K562 (cell line): ENCODE data around the gene NT5C1A. TPM values are rescaled to one million over a fixed set of nuclear protein-coding genes. Genes with fewer than 3 reads are reported as not detected.

Experiments
- BCL6 ChIP-seq: fragments of 250-450 bp; sonication (Bioruptor Pico); IDR thresholded peaks from 2 replicates; pipeline ENCODE4 v1.4.0; 2020
- BCOR ChIP-seq: fragments of 450-650 bp; IDR thresholded peaks from 2 replicates; pipeline ENCODE4 v1.6.1; 2016
- E2F6 ChIP-seq, 2 experiments: IDR thresholded peaks; 2 replicates each; pipeline ENCODE4 v1.6.1; 2011; ENCODE audit warnings: borderline replicate concordance in 1 of 2, control low read depth in 1 of 2, low read depth in 1 of 2, low read length in 1 of 2, mild to moderate bottlenecking in 1 of 2, mixed read lengths in 1 of 2, moderate library complexity in 1 of 2; ENCODE audit not compliant: insufficient read depth in 1 of 2, insufficient read length in 1 of 2, poor library complexity in 1 of 2, severe bottlenecking in 1 of 2; ENCODE audit errors: extremely low read depth in 1 of 2
- EGR1 ChIP-seq: fragments of 450-650 bp; conservative IDR thresholded peaks from 2 replicates; pipeline ENCODE4 v1.6.1; 2017; ENCODE audit warnings: mild to moderate bottlenecking
- EWSR1 ChIP-seq: fragments of 450-650 bp; IDR thresholded peaks from 2 replicates; pipeline ENCODE4 v1.6.1; 2018; ENCODE audit warnings: borderline replicate concordance, mild to moderate bottlenecking, low read depth, moderate library complexity; ENCODE audit not compliant: partially characterized antibody
- GABPB2 ChIP-seq: fragments of 250-450 bp; sonication (Bioruptor Pico); conservative IDR thresholded peaks from 2 replicates; pipeline ENCODE4 v1.5.1; 2021; ENCODE audit warnings: mild to moderate bottlenecking
- KAT7 ChIP-seq: sonication (generic); formaldehyde crosslinking; IDR thresholded peaks from 2 replicates; pipeline ENCODE4 v1.8.0; 2022; ENCODE audit warnings: missing genetic modification reagents, mild to moderate bottlenecking, borderline replicate concordance
- MAX ChIP-seq: sonication (generic); formaldehyde crosslinking; IDR thresholded peaks from 2 replicates; pipeline ENCODE4 v1.9.0; 2022; ENCODE audit warnings: mild to moderate bottlenecking, missing genetic modification reagents
- NCOA1 ChIP-seq: fragments of 450-650 bp; IDR thresholded peaks from 2 replicates; pipeline ENCODE4 v1.6.1; 2016; ENCODE audit warnings: low read depth
- PHF8 ChIP-seq: fragments of 200-600 bp; sonication (generic); IDR thresholded peaks from 2 replicates; pipeline ENCODE4 v1.6.1; 2012; ENCODE audit warnings: mixed run types, mild to moderate bottlenecking, inconsistent platforms, low read length, moderate library complexity, borderline replicate concordance
- RBM25 ChIP-seq: fragments of 200-400 bp; formaldehyde crosslinking; IDR thresholded peaks from 2 replicates; pipeline ENCODE4 v1.6.1; 2018; ENCODE audit warnings: low read length, low read depth, moderate library complexity; ENCODE audit not compliant: severe bottlenecking
- SAFB2 ChIP-seq: fragments of 200-400 bp; formaldehyde crosslinking; IDR thresholded peaks from 2 replicates; pipeline ENCODE4 v1.6.1; 2018; ENCODE audit warnings: borderline replicate concordance, low read length, low read depth, moderate library complexity; ENCODE audit not compliant: severe bottlenecking
- SIN3B ChIP-seq: fragments of 450-650 bp; IDR thresholded peaks from 2 replicates; pipeline ENCODE4 v1.6.1; 2017; ENCODE audit warnings: low read depth, mild to moderate bottlenecking, moderate library complexity
- TBP ChIP-seq: optimal IDR thresholded peaks from 2 replicates; pipeline ENCODE3; 2011; ENCODE audit warnings: low read depth, low read length, improper control_type of control experiment
- ZFP36 ChIP-seq: fragments of 150-350 bp; IDR thresholded peaks from 2 replicates; pipeline ENCODE4 v1.6.1; 2018; ENCODE audit warnings: low read length, low read depth; ENCODE audit not compliant: partially characterized antibody
- ZNF224 ChIP-seq: sonication (generic); formaldehyde crosslinking; IDR thresholded peaks from 2 replicates; pipeline ENCODE4 v1.8.0; 2022; ENCODE audit warnings: mild to moderate bottlenecking, missing genetic modification reagents
- polyA plus RNA-seq, 8 experiments: library from polyadenylated mRNA; depleted of rRNA in 4 of 8; stranded (reverse) in 5 of 8; unstranded in 3 of 8; fragments of >200 nt; fragmentation: Nextera tagmentation in 2 of 8; fragmentation: Illumina TruSeq in 1 of 8; extraction: Ambion mirVana in 2 of 8; extraction: Trizol in 1 of 8; gene quantifications; 2 replicates each; pipeline versions ENCODE4 v1.2.1 to v1.2.3, GENCODE V29; 2011 to 2014; ENCODE audit warnings: inconsistent platforms in 1 of 8, missing spikeins in 1 of 8
- total RNA-seq, 7 experiments: library from RNA; depleted of rRNA in 6 of 7; stranded (reverse); fragments of >200 nt in 6 of 7; fragmentation: Illumina TruSeq in 2 of 7; extraction: Trizol in 2 of 7; gene quantifications; 2 replicates each; pipeline versions ENCODE4 v1.2.1 to v1.2.3, GENCODE V29; 2011 to 2021; ENCODE audit warnings: low replicate concordance in 1 of 7
- TF ChIP-seq, protein P1 (sequence below), 2 experiments: IDR thresholded peaks in 1 of 2; conservative IDR thresholded peaks in 1 of 2; 2 replicates each; pipeline ENCODE4 v1.6.1; 2016; ENCODE audit warnings: low read depth in 2 of 2, mild to moderate bottlenecking in 1 of 2, missing compliant biosample characterization in 1 of 2, missing genetic modification characterization in 1 of 2, moderate library complexity in 1 of 2
- TF ChIP-seq, protein P2 (sequence below): fragments of 450-650 bp; formaldehyde crosslinking; IDR thresholded peaks from 2 replicates; pipeline ENCODE4 v1.4.0; 2020; ENCODE audit warnings: mild to moderate bottlenecking, mixed read lengths

The NT5C1A gene
- total and polyA plus RNA-seq, 9 of the 15 experiments (the other 6 are each of a cell fraction or from before 2014, with no cell fraction given), result not detected

- peak; percentile 58 for TF ChIP-seq EGR1
- TF ChIP-seq BCOR, result peak; percentile 72
- no peak for TF ChIP-seq BCL6 (CRISPR knock-in tag)
- no peak for TF ChIP-seq TBP
- TF ChIP-seq SIN3B, result no peak
- peak in 1 of 2 experiments; percentile 28 for TF ChIP-seq E2F6 (IDR thresholded peaks at IDR 0.05; ENCODE audit: borderline replicate concordance in 1 of 2, extremely low read depth in 1 of 2, insufficient read depth in 1 of 2, insufficient read length in 1 of 2, low read depth in 1 of 2, low read length in 1 of 2, poor library complexity in 1 of 2, severe bottlenecking in 1 of 2)
- TF ChIP-seq RBM25, result peak; percentile 91
- no peak for TF ChIP-seq NCOA1
- TF ChIP-seq PHF8, result no peak
- no peak for TF ChIP-seq KAT7 (CRISPR knock-in tag)
- no peak for TF ChIP-seq SAFB2
- TF ChIP-seq, protein P1, sequence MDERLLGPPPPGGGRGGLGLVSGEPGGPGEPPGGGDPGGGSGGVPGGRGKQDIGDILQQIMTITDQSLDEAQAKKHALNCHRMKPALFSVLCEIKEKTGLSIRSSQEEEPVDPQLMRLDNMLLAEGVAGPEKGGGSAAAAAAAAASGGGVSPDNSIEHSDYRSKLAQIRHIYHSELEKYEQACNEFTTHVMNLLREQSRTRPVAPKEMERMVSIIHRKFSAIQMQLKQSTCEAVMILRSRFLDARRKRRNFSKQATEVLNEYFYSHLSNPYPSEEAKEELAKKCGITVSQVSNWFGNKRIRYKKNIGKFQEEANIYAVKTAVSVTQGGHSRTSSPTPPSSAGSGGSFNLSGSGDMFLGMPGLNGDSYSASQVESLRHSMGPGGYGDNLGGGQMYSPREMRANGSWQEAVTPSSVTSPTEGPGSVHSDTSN (CRISPR knock-in tag; IDR thresholded peaks at IDR 0.05; ENCODE audit: low read depth), result no peak
- TF ChIP-seq, protein P1 (tag; conservative IDR thresholded peaks at IDR 0.05; ENCODE audit: low read depth), result 0 out of 2 replicates have a peak, but pooled peaks have one; percentile 8
- no peak for TF ChIP-seq ZNF224
- 0 out of 2 replicates have a peak, but pooled peaks have one; percentile 25 for TF ChIP-seq MAX (CRISPR knock-in tag)
- peak; percentile 86 for TF ChIP-seq ZFP36
- no peak for TF ChIP-seq EWSR1
- TF ChIP-seq GABPB2 (CRISPR knock-in tag), result no peak
- TF ChIP-seq, protein P2, sequence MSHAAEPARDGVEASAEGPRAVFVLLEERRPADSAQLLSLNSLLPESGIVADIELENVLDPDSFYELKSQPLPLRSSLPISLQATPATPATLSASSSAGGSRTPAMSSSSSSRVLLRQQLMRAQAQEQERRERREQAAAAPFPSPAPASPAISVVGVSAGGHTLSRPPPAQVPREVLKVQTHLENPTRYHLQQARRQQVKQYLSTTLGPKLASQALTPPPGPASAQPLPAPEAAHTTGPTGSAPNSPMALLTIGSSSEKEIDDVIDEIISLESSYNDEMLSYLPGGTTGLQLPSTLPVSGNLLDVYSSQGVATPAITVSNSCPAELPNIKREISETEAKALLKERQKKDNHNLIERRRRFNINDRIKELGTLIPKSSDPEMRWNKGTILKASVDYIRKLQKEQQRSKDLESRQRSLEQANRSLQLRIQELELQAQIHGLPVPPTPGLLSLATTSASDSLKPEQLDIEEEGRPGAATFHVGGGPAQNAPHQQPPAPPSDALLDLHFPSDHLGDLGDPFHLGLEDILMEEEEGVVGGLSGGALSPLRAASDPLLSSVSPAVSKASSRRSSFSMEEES, result no peak
Measured at GRCh38 chr1:39631361-39632322, 40.3 kb downstream of the NT5C1A start (continued).
